ENCODE measurements around the gene CTDNEP1.

- TF ChIP-seq, protein P1, sequence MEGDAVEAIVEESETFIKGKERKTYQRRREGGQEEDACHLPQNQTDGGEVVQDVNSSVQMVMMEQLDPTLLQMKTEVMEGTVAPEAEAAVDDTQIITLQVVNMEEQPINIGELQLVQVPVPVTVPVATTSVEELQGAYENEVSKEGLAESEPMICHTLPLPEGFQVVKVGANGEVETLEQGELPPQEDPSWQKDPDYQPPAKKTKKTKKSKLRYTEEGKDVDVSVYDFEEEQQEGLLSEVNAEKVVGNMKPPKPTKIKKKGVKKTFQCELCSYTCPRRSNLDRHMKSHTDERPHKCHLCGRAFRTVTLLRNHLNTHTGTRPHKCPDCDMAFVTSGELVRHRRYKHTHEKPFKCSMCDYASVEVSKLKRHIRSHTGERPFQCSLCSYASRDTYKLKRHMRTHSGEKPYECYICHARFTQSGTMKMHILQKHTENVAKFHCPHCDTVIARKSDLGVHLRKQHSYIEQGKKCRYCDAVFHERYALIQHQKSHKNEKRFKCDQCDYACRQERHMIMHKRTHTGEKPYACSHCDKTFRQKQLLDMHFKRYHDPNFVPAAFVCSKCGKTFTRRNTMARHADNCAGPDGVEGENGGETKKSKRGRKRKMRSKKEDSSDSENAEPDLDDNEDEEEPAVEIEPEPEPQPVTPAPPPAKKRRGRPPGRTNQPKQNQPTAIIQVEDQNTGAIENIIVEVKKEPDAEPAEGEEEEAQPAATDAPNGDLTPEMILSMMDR (IDR thresholded peaks at IDR 0.05; ENCODE audit: low read depth, low read length, poor library complexity, severe bottlenecking): no peak
- no peak for TF ChIP-seq EZH2phosphoT487 (IDR thresholded peaks at IDR 0.05; ENCODE audit: borderline replicate concordance, low read length)
Observed at GRCh38 chr17:7292194-7292593, 40.7 kb upstream of the CTDNEP1 start.
